Nephron (organoid): Measurements from ENCODE around the gene SPATS2.

ENCODE experiments used
- H3K27ac Mint-ChIP-seq, 3 experiments: 2 replicates each; pipeline ENCODE4 v1.8.0; 2020; ENCODE audit warnings: mixed read lengths in 3 of 3, mild to moderate bottlenecking in 2 of 3, moderate library complexity in 1 of 3
- H3K27me3 Mint-ChIP-seq: 2 replicates; pipeline ENCODE4 v1.8.0; 2021; ENCODE audit warnings: low read depth, mild to moderate bottlenecking, moderate library complexity, mixed read lengths
- H3K36me3 Mint-ChIP-seq: 2 replicates; pipeline ENCODE4 v1.8.0; 2020; ENCODE audit warnings: low read depth, mixed read lengths
- H3K4me1 Mint-ChIP-seq: 2 replicates; pipeline ENCODE4 v1.8.0; 2020; ENCODE audit warnings: mixed read lengths
- H3K4me3 Mint-ChIP-seq, 3 experiments: 2 replicates each; pipeline ENCODE4 v1.8.0; 2020; ENCODE audit warnings: mild to moderate bottlenecking in 3 of 3, mixed read lengths in 3 of 3, moderate library complexity in 2 of 3
- H3K9me3 Mint-ChIP-seq: 2 replicates; pipeline ENCODE4 v1.8.0; 2020; ENCODE audit warnings: mixed read lengths
- TF ChIP-seq, protein P1 (sequence below), 3 experiments: fragments of 200-600 bp; sonication (generic); IDR thresholded peaks; one replicate each; pipeline ENCODE4 v1.5.0; 2021; ENCODE audit warnings: antibody characterized with exemption in 3 of 3; ENCODE audit not compliant: unreplicated experiment in 3 of 3

Gene SPATS2

DNA sequence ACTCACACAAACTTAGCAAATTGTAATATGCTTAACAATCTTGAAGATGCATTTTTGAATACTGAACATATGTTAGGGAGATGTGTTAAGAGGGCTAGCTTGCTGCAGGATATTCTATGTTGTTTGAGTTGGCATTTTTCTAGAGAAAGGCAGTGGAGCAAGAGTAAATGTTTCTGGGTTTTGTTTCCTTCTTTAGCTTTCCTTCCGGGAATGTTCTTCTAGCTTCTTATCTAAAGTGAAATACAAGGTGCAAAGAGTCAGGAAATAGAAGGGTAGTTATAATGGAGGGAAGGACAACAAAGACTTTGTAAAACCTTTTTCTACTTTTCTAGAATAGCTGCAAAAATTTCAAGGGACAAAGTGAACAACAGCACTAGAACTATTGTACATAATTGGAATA, 94.0 kb downstream of the SPATS2 start:
- Mint-ChIP-seq H3K27me3 (no peaks in the 10 kb centered on the region), H3K4me1 (peaks cover 14% of the 10 kb centered on the region), H3K36me3 (peaks cover 41% of the 10 kb centered on the region), H3K4me3 (no peak overlapping the region), H3K9me3 (peaks cover 4% of the 10 kb centered on the region), H3K27ac (peak overlapping the region; percentile 16 to 61 (median 52))
- TF ChIP-seq, protein P1, sequence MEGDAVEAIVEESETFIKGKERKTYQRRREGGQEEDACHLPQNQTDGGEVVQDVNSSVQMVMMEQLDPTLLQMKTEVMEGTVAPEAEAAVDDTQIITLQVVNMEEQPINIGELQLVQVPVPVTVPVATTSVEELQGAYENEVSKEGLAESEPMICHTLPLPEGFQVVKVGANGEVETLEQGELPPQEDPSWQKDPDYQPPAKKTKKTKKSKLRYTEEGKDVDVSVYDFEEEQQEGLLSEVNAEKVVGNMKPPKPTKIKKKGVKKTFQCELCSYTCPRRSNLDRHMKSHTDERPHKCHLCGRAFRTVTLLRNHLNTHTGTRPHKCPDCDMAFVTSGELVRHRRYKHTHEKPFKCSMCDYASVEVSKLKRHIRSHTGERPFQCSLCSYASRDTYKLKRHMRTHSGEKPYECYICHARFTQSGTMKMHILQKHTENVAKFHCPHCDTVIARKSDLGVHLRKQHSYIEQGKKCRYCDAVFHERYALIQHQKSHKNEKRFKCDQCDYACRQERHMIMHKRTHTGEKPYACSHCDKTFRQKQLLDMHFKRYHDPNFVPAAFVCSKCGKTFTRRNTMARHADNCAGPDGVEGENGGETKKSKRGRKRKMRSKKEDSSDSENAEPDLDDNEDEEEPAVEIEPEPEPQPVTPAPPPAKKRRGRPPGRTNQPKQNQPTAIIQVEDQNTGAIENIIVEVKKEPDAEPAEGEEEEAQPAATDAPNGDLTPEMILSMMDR (IDR thresholded peaks at IDR 0.05; ENCODE audit: unreplicated experiment in 3 of 3), result no peak

DNA sequence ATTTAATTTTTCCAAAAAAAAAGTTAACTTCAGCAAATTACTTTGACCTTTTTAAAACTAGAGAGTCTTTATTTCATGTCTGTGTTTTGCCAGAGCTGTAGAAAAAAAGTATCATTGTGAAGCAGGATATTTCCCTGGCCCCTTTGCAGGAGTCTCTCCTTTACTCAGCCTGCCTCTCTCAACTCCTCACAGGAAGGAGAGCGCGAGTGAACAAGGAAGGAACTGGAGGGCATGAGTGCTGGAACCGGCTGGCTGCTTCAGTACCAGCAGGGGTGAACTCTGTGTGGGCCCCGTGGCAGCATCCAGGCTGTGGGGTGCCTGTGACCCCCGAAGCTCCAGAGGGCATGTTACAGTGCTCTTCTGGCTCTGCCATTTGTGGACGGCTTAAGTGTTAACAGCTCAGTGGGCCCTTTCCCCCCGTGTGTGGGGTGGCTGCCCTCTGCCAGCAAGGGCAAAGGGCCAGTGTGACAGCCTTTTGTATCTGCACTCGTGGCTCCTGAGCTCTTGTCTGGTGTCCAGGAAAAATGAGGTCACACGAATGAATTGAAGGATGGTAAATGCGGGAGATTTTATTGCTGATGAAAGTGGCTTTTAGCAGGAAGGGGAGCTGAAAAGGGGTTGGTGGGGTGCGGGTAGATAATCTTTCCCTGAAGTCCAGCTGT, 95.0 kb downstream of the SPATS2 start:
- Mint-ChIP-seq H3K4me3 (no peak overlapping the region), H3K9me3 (peaks cover 4% of the 10 kb centered on the region), H3K27me3 (no peaks in the 10 kb centered on the region), H3K27ac (peak overlapping the region in 1 of 3 experiments; percentile 16), H3K36me3 (peaks cover 44% of the 10 kb centered on the region), H3K4me1 (peaks cover 14% of the 10 kb centered on the region)
- TF ChIP-seq, protein P1 (IDR thresholded peaks at IDR 0.05; ENCODE audit: unreplicated experiment in 3 of 3), result no peak

DNA sequence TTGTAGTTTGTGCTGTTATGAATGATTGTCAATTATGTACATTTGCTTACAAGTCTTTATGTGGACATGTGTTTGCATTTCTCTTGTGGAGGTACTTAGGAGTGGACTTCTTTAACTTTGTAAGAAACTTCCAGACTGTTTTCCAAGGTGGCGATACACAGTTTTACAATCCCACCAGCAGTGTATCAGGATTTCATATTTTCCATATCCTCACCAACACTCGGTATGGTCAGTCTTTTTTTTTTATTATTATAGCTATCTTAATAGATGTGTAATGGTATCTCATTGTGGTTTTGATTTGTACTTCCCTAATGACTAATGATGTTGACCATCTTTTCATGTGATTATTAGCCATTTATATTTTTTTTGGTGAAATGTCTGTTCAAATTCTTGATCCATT, 97.9 kb downstream of the SPATS2 start:
- Mint-ChIP-seq H3K36me3 (peaks cover 37% of the 10 kb centered on the region), H3K27ac (no peak overlapping the region), H3K9me3 (peaks cover 4% of the 10 kb centered on the region), H3K27me3 (no peaks in the 10 kb centered on the region), H3K4me3 (no peak overlapping the region), H3K4me1 (peaks cover 10% of the 10 kb centered on the region)
- TF ChIP-seq, protein P1 (IDR thresholded peaks at IDR 0.05; ENCODE audit: unreplicated experiment in 3 of 3), result no peak

DNA sequence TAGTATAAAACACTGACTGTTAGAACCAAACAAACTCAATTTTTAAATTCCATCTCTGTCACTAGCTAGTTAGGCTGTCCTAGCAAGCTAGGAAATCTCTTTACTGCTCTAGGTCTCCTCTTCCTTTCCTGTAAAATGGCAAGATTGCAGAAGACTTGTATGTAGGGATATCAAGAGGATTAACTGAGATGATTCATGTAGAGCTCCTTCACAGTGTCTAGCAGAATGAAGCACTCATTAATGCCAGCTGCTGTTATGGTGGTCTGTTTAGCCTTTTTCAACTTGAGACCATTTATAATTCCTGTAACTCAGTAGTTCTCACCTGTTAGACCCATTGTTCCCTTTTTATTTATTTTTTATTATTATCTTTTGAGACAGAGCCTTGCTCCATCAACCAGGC, 103.7 kb downstream of the SPATS2 start:
- Mint-ChIP-seq H3K9me3 (no peaks in the 10 kb centered on the region), H3K4me3 (no peak overlapping the region), H3K27me3 (no peaks in the 10 kb centered on the region), H3K36me3 (peaks cover 17% of the 10 kb centered on the region), H3K27ac (no peak overlapping the region), H3K4me1 (no peaks in the 10 kb centered on the region)
- TF ChIP-seq, protein P1 (IDR thresholded peaks at IDR 0.05; ENCODE audit: unreplicated experiment in 3 of 3), result no peak

DNA sequence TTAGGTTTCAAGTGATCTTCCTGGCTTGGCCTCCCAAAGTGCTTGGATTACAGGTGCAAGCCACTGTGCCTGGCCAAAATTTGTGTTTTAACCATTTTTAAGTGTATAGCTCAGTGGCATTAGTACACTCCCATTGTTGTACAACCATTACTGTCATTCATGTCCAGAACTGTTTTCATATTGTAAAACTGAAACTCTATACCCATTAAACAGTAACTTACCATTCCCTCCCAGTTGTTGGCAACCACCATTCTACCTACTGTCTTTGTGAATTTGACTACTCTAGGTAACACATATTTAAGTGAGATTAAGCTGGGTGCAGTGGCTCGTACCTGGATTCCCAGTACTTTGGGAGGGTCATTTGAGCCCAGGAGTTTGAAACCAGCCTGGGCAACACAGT, 104.3 kb downstream of the SPATS2 start:
- no peak overlapping the region for H3K27ac Mint-ChIP-seq
- no peaks in the 10 kb centered on the region for H3K9me3 Mint-ChIP-seq
- H3K36me3 Mint-ChIP-seq, result peaks cover 16% of the 10 kb centered on the region
- H3K27me3 Mint-ChIP-seq, result peaks cover 1% of the 10 kb centered on the region
- H3K4me3 Mint-ChIP-seq, result no peak overlapping the region
- TF ChIP-seq, protein P1 (IDR thresholded peaks at IDR 0.05; ENCODE audit: unreplicated experiment in 3 of 3), result no peak
- no peaks in the 10 kb centered on the region for H3K4me1 Mint-ChIP-seq

DNA sequence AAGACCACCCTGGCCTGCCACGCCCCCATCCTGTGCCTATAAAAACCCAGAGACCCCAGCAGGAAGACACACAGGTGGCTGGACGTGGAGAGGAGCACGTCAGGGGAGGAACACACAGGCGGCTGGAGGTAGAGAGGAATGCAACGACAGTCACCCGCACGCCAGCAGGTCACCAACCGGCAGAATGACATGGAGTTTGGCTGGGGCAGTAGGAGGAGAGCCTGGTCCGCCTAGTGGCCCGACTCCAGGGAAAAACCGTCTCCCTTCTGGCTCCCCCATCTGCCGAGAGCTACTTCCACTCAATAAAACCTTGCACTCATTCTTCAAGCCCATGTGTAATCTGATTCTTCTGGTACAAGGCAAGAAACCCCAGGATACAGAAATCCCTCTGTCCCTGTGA, 108.8 kb downstream of the SPATS2 start:
- TF ChIP-seq, protein P1 (IDR thresholded peaks at IDR 0.05; ENCODE audit: unreplicated experiment in 3 of 3), result no peak
- H3K9me3 Mint-ChIP-seq, result no peaks in the 10 kb centered on the region
- no peak overlapping the region for H3K27ac Mint-ChIP-seq
- H3K27me3 Mint-ChIP-seq, result peaks cover 4% of the 10 kb centered on the region
- H3K4me1 Mint-ChIP-seq, result no peaks in the 10 kb centered on the region
- H3K36me3 Mint-ChIP-seq, result peaks cover 16% of the 10 kb centered on the region
- H3K4me3 Mint-ChIP-seq, result no peak overlapping the region
